Stimulated activated CD4-positive, alpha-beta T cell treated with anti-CD3 and anti-CD28 coated beads, Interleukin-1b, Interleukin-23, amount 100 ng/mL, for 4 hours (primary cell): ENCODE measurements around the gene GPR27.

Experiments used
- DNase-seq, 2 donors: peaks; one replicate each; pipeline ENCODE4 v3.0.0-alpha.2; 2020; ENCODE audit warnings: low read depth in 2 of 2

The GPR27 gene

GRCh38 chr3:71786217-71786549 is 32.5 kb downstream of the GPR27 start:
- no peak for DNase-seq

GRCh38 chr3:71786551-71786950 is 32.9 kb downstream of the GPR27 start:
- no peak for DNase-seq

- no peak for DNase-seq
Measured at GRCh38 chr3:71787851-71788405, 34.3 kb downstream of the GPR27 start.

- DNase-seq: no peak
Measured at GRCh38 chr3:71789922-71790321, 36.3 kb downstream of the GPR27 start.

- no peak for DNase-seq
Measured at GRCh38 chr3:71791634-71792033, 38.0 kb downstream of the GPR27 start.

GRCh38 chr3:71796290-71796689 is 42.6 kb downstream of the GPR27 start:
- no peak for DNase-seq

GRCh38 chr3:71797455-71797854 is 43.8 kb downstream of the GPR27 start:
- DNase-seq: no peak

GRCh38 chr3:71800023-71800422 is 46.4 kb downstream of the GPR27 start:
- no peak for DNase-seq

- no peak for DNase-seq
Measured at GRCh38 chr3:71801986-71802385, 48.3 kb downstream of the GPR27 start.

GRCh38 chr3:71803248-71803647 is 49.6 kb downstream of the GPR27 start:
- no peak for DNase-seq

- no peak for DNase-seq
Measured at GRCh38 chr3:71805199-71805598, 51.5 kb downstream of the GPR27 start.

GRCh38 chr3:71805691-71806090 is 52.0 kb downstream of the GPR27 start:
- no peak for DNase-seq
